Activated CD4-positive, alpha-beta T cell treated with anti-CD3 and anti-CD28 coated beads for 36 hours (primary cell): ENCODE data around the gene TKFC. TPM values are rescaled to one million over a fixed set of nuclear protein-coding genes. Genes with fewer than 3 reads are reported as not detected.

ENCODE experiments used
- ATAC-seq: fragments of 200-7000 bp; cut with Tn5 transposase; one replicate; pipeline ENCODE4 v1.10.0; 2021; ENCODE audit warnings: mild to moderate bottlenecking, moderate library complexity
- CTCF ChIA-PET: fragments of 350-600 bp; sonication (Branson Sonifier 250); formaldehyde crosslinking; loops from one replicate; lab custom pipeline; 2021; ENCODE audit warnings: antibody characterized with exemption; lab: Charles Lee
- POLR2A ChIA-PET: fragments of 350-600 bp; sonication (Branson Sonifier 250); formaldehyde crosslinking; loops from one replicate; lab custom pipeline; 2021; ENCODE audit warnings: antibody characterized with exemption, inconsistent platforms; lab: Charles Lee
- DNase-seq: peaks from one replicate; pipeline ENCODE4 v3.0.0-alpha.2; 2020
- H3K27ac Mint-ChIP-seq: one replicate; pipeline ENCODE4 v1.8.0; 2021; ENCODE audit warnings: mixed read lengths
- H3K27me3 Mint-ChIP-seq: one replicate; pipeline ENCODE4 v1.8.0; 2021; ENCODE audit warnings: mixed read lengths
- H3K36me3 Mint-ChIP-seq: one replicate; pipeline ENCODE4 v1.8.0; 2021; ENCODE audit warnings: low read depth, mixed read lengths
- H3K4me1 Mint-ChIP-seq: one replicate; pipeline ENCODE4 v1.8.0; 2021; ENCODE audit warnings: mixed read lengths
- H3K4me3 Mint-ChIP-seq: one replicate; pipeline ENCODE4 v1.8.0; 2021; ENCODE audit warnings: mild to moderate bottlenecking, moderate library complexity, mixed read lengths
- H3K9me3 Mint-ChIP-seq: one replicate; pipeline ENCODE4 v1.8.0; 2021; ENCODE audit warnings: low read depth, mixed read lengths
- intact Hi-C, 2 experiments: fragments of 100-400 bp; cut with DNase I in 1 of 2; cut with micrococcal nuclease in 1 of 2; formaldehyde crosslinking; loops; one replicate each; pipeline versions ENCODE4 v1.14.2 to v1.15.1; 2022 to 2024; cut with DNase I, micrococcal nuclease
- total RNA-seq, 2 experiments: library from RNA; stranded (reverse); gene quantifications; one replicate each; pipeline ENCODE4 v1.2.3, GENCODE V29; 2021

TKFC gene
- total RNA-seq, 2 experiments from 2014 or later = 100 to 107 TPM

DNA sequence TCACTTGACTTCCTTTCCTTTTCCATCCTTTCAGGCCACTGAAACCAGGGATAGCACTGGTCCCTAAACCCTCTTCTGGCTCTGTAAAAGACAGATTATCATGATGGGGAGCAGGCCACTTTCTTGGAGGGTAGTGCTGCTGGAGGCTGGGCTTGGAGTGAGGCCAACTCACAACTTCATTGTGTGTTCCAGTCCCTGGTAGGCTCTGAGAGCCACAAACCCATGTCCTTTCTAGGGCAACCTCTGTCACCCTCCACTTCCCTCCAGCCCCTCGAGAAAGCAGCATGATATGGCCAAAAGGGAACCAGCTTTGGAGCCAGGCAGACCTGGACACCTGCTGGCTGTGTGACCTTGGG is 2.3 kb downstream of the TKFC start:
- Mint-ChIP-seq H3K27ac (peak overlapping the region; percentile 55), H3K4me3 (no peak overlapping the region), H3K27me3 (no peaks in the 10 kb centered on the region), H3K36me3 (peaks cover 38% of the 10 kb centered on the region), H3K9me3 (no peaks in the 10 kb centered on the region), H3K4me1 (peaks cover 45% of the 10 kb centered on the region)
- intact Hi-C loops = loop anchor here in 1 of 2 experiments (5.0 to 10.0 kb wide), 2 partner anchors 302 to 789 kb away; partner anchors contain the start of gene INCENP
- DNase-seq (no peak), ATAC-seq (no peak)
- ChIA-PET CTCF (interaction anchor here (0.6 to 7.4 kb wide), 19 partner anchors 8 to 111 kb away, joined by 3 to 185 read pairs (median 17); partner anchors contain the start of genes CPSF7, CYB561A3, SDHAF2 and TMEM138), POLR2A (interaction anchor here (0.6 to 1.5 kb wide), 3 partner anchors 8 to 27 kb away, joined by 3 to 15 read pairs (median 3); partner anchors contain the start of genes CYB561A3 and TMEM138)

DNA sequence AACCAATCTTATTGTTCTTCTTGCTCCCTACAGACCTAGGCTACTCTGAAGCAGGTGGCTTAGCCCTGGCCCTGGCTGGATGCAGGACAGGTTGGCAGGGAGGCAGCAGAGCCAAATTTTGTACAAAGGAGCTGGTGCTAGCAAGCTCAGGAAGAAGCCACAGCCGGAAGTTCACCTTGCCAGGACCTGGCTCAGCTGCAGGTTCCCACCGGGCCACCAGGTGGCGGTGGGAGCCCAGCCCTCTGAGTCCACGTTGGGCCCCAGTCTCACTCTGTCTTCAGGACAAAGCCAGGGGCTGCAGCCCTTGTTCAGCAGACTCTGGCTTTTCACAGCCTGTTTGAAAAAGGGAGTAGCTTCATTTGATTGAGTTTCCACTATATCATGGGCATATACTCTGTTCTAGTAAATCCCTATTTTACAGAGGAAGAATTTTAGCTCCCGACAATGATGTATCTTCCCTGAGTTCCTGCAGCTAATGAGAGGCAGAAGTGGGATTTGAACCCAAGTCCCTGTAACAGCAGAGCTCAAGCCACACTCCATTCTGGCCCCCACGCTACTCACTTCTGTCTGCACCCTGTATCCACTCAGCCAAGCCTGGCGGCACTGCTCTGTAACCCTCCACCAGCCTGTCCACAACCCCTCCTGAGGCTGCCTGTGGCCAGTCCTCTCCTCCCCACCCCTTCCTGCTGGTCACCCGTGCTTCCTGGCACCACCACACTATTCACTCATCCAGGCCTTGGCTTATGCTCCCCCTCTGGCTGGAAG is 3.3 kb downstream of the TKFC start:
- ATAC-seq (peak; percentile 68), DNase-seq (peak; percentile 90)
- Mint-ChIP-seq H3K4me1 (peaks cover 37% of the 10 kb centered on the region), H3K4me3 (no peak overlapping the region), H3K36me3 (peaks cover 33% of the 10 kb centered on the region), H3K9me3 (no peaks in the 10 kb centered on the region), H3K27ac (peak overlapping the region; percentile 86), H3K27me3 (no peaks in the 10 kb centered on the region)
- ChIA-PET CTCF (interaction anchor here (0.6 to 7.4 kb wide), 37 partner anchors 9 to 1723 kb away, joined by 3 to 185 read pairs (median 6); partner anchors contain the start of genes CPSF7, CYB561A3, SDHAF2 and TMEM138), POLR2A (interaction anchor here (0.6 to 1.3 kb wide), 6 partner anchors 14 to 73 kb away, joined by 3 to 15 read pairs (median 5); partner anchors contain the start of genes CYB561A3, TMEM138 and TMEM216)
- intact Hi-C loops = loop anchor here (1.0 to 10.0 kb wide), 7 partner anchors 25 to 788 kb away; partner anchors contain the start of genes CPSF7 (in 1 of the 2), CYB561A3 (in 1 of the 2), INCENP (in 1 of the 2) and TMEM216 (in 1 of the 2)

DNA sequence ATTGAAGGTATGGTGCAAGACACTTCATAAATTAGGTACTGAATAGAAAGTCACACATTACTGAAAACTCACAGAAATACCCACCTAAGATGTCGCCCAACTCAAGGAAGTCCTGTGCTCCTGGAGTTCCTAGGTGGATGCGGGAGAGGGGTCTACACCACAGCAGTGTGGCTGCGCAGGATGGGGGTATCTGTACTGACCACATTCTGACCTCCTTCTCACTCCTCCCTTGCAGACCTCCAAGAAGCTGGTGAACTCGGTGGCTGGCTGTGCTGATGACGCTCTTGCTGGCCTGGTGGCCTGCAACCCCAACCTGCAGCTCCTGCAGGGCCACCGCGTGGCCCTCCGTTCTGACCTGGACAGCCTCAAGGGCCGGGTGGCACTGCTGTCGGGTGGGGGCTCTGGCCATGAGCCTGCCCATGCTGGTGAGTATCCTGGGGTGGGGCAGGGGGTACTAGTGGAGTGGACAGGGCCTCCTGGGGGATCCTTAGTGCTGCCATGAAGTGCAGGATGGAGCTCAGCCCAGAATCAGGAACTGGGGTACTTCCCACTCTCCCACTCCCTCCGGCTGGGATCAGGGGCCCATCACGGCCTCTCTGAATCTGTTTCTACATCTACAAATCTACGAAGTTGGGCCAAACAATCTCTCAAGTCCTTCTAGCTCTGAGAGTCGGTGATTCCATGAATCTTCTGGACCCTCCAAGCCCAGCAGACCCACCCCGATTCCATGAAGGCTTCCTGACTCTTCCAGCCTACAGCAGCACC is 4.9 kb downstream of the TKFC start:
- ChIA-PET CTCF (interaction anchor here (2.4 to 7.4 kb wide), 2 partner anchors 30 to 46 kb away, joined by 28 to 185 read pairs; no protein-coding TSS in a partner anchor), POLR2A (no interaction called here)
- no peak overlapping the region for H3K27ac Mint-ChIP-seq
- intact Hi-C loops = loop anchor here (2.0 to 10.0 kb wide), 4 partner anchors 55 to 787 kb away; partner anchors contain the start of genes CPSF7 (in 1 of the 2), INCENP (in 1 of the 2) and TMEM216 (in 1 of the 2)
- DNase-seq = no peak
- H3K9me3 Mint-ChIP-seq = no peaks in the 10 kb centered on the region
- no peak overlapping the region for H3K4me3 Mint-ChIP-seq
- H3K36me3 Mint-ChIP-seq = peaks cover 27% of the 10 kb centered on the region
- peaks cover 27% of the 10 kb centered on the region for H3K4me1 Mint-ChIP-seq
- no peaks in the 10 kb centered on the region for H3K27me3 Mint-ChIP-seq
- no peak for ATAC-seq

- peaks cover 24% of the 10 kb centered on the region for H3K4me1 Mint-ChIP-seq
- H3K27me3 Mint-ChIP-seq = no peaks in the 10 kb centered on the region
- CTCF ChIA-PET = interaction anchor here (0.6 to 7.4 kb wide), 2 partner anchors 45 to 1567 kb away, joined by 3 to 185 read pairs; no protein-coding TSS in a partner anchor
- intact Hi-C loops = loop anchor here in 1 of 2 experiments (5.0 to 10.0 kb wide), 2 partner anchors 298 to 786 kb away; partner anchors contain the start of gene INCENP
- no peaks in the 10 kb centered on the region for H3K9me3 Mint-ChIP-seq
- POLR2A ChIA-PET = no interaction called here
- no peak for ATAC-seq
- no peak for DNase-seq
- no peak overlapping the region for H3K27ac Mint-ChIP-seq
- H3K4me3 Mint-ChIP-seq = no peak overlapping the region
- peaks cover 22% of the 10 kb centered on the region for H3K36me3 Mint-ChIP-seq
Observed at GRCh38 chr11:61338783-61339489, 5.9 kb downstream of the TKFC start.

DNA sequence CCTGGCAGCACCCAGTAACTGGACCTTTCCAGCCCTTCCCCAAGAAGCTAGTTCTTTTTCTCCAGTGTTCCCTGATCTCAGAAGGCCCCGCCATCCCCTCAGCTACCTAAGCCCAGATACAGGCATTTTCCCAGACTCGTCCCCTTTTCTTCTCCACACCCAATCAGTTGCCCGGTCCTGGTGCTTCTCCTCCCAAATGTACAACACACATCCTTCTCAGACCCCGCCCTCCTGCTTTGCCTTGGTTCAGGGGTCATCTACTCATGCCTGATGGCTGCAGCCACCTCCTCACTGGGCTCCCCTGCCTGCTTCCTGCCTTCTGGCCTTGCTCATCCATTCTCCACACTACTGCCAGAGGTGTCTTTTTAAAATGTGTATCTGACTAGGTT is 6.5 kb downstream of the TKFC start:
- H3K36me3 Mint-ChIP-seq = peaks cover 19% of the 10 kb centered on the region
- no peaks in the 10 kb centered on the region for H3K27me3 Mint-ChIP-seq
- peaks cover 18% of the 10 kb centered on the region for H3K4me1 Mint-ChIP-seq
- intact Hi-C loops = loop anchor here in 1 of 2 experiments (5.0 to 10.0 kb wide), 2 partner anchors 298 to 785 kb away; partner anchors contain the start of gene INCENP
- H3K27ac Mint-ChIP-seq = no peak overlapping the region
- ChIA-PET POLR2A (no interaction called here), CTCF (interaction anchor here (0.6 to 7.4 kb wide), 2 partner anchors 44 to 1566 kb away, joined by 3 to 185 read pairs; no protein-coding TSS in a partner anchor)
- no peak overlapping the region for H3K4me3 Mint-ChIP-seq
- ATAC-seq = no peak
- no peak for DNase-seq
- H3K9me3 Mint-ChIP-seq = no peaks in the 10 kb centered on the region

- DNase-seq (no peak), ATAC-seq (no peak)
- Mint-ChIP-seq H3K27ac (no peak overlapping the region), H3K4me1 (peaks cover 9% of the 10 kb centered on the region), H3K36me3 (peaks cover 23% of the 10 kb centered on the region), H3K4me3 (no peak overlapping the region), H3K27me3 (no peaks in the 10 kb centered on the region), H3K9me3 (no peaks in the 10 kb centered on the region)
- ChIA-PET POLR2A (no interaction called here), CTCF (interaction anchor here (0.7 to 1.6 kb wide), 2 partner anchors 9 to 45 kb away, joined by 3 to 4 read pairs; no protein-coding TSS in a partner anchor)
- intact Hi-C loops = no loop called here
Observed at GRCh38 chr11:61340979-61341378, 8.0 kb downstream of the TKFC start.

DNA sequence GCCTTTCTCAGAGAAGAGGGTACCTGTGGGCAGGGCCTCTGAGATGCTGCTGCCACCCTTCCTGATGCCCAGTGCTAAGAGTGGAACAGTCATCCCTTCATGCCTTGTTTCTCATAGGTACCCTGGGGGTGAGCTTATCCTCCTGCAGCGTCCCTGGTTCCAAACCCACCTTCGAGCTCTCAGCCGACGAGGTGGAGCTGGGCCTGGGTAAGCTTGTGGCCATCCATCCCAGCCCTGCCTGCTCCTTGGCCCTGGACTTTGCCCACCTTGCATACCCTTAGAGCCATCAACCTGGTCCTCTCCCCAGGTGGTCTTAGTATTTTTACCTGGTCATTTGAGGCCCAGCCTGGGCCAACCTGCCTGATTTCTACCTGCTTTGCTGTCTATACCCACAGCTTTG is 8.7 kb downstream of the TKFC start:
- H3K27ac Mint-ChIP-seq = no peak overlapping the region
- no peak for ATAC-seq
- H3K4me3 Mint-ChIP-seq = no peak overlapping the region
- H3K9me3 Mint-ChIP-seq = no peaks in the 10 kb centered on the region
- intact Hi-C loops = no loop called here
- no peaks in the 10 kb centered on the region for H3K27me3 Mint-ChIP-seq
- peaks cover 23% of the 10 kb centered on the region for H3K36me3 Mint-ChIP-seq
- ChIA-PET POLR2A (no interaction called here), CTCF (interaction anchor here (0.9 to 1.6 kb wide), 2 partner anchors 44 to 105 kb away, joined by 3 to 4 read pairs; no protein-coding TSS in a partner anchor)
- no peak for DNase-seq
- H3K4me1 Mint-ChIP-seq = peaks cover 3% of the 10 kb centered on the region

- Mint-ChIP-seq H3K4me1 (no peaks in the 10 kb centered on the region), H3K27me3 (no peaks in the 10 kb centered on the region), H3K27ac (no peak overlapping the region), H3K9me3 (no peaks in the 10 kb centered on the region), H3K36me3 (peaks cover 23% of the 10 kb centered on the region), H3K4me3 (no peak overlapping the region)
- DNase-seq = no peak
- ATAC-seq = no peak
- intact Hi-C loops = no loop called here
- POLR2A ChIA-PET = no interaction called here
- CTCF ChIA-PET = interaction anchor here (0.9 to 1.6 kb wide), 2 partner anchors 44 to 105 kb away, joined by 3 to 4 read pairs; no protein-coding TSS in a partner anchor
Observed at GRCh38 chr11:61342207-61342803, 9.3 kb downstream of the TKFC start.

GRCh38 chr11:61343792-61344745 is 11.0 kb downstream of the TKFC start:
- no peaks in the 10 kb centered on the region for H3K4me1 Mint-ChIP-seq
- ATAC-seq (no peak), DNase-seq (no peak)
- intact Hi-C loops = no loop called here
- no peak overlapping the region for H3K27ac Mint-ChIP-seq
- no peak overlapping the region for H3K4me3 Mint-ChIP-seq
- no peaks in the 10 kb centered on the region for H3K9me3 Mint-ChIP-seq
- H3K36me3 Mint-ChIP-seq = peaks cover 22% of the 10 kb centered on the region
- POLR2A ChIA-PET = no interaction called here
- H3K27me3 Mint-ChIP-seq = no peaks in the 10 kb centered on the region
- CTCF ChIA-PET = no interaction called here
